HG03139 (cell line): ENCODE measurements around the gene ARMH2.

ENCODE experiments used
- ATAC-seq: cut with Tn5 transposase; IDR thresholded peaks from one replicate; pipeline ENCODE4 v1.9.1; 2021; ENCODE audit not compliant: unreplicated experiment

ARMH2 gene

GRCh38 chr6:24798740-24799540 lies at the start of gene ARMH2:
ARMH2 (minus strand) TSS chr6:24798917; CDS start chr6:24798857, 60 bp downstream.
- ATAC-seq: no peak

DNA sequence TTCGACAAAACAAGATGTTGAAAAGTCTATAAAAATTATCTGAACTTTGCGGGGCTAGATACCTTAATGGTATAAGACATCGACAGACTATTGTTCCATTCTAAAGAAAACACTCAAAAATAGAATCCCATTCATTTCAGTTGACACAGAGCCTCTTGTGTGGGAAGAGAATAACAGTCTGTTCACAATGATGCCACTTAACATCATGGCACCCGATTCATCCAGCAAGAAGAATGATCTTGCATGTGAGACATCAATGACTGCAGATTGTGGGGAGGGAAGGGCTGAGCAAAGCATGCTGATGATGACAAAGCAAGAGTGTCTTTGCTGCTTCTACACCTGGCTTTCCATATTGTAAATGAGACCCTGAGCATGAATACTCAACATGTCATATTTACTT lies 49.7 kb upstream of the ARMH2 start:
- no peak for ATAC-seq

- ATAC-seq: no peak
These were observed 48.7 kb upstream of the ARMH2 start for GRCh38 chr6:24847402-24847801.

DNA sequence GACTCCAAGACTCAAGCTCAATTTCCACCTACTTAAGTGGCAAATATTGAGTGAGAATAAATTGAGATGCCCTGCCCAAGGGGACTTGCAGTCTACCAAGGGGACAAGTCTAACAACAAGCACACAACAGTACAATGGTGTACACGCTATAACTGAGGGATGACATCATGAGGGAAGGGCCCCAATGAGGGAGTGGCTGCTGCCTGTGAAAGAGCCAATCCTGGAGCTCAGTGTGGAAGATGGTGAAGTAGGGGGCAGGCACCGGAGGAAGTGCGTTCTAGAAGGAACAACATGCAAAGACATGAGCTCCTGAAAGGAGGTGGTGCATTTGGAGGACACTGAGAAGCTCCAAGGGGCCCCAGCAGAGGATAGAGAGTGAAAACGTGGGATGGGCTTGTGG lies 46.9 kb upstream of the ARMH2 start:
- ATAC-seq: no peak

GRCh38 chr6:24844903-24845302 lies 46.2 kb upstream of the ARMH2 start:
- ATAC-seq: no peak

- no peak for ATAC-seq
These were observed 45.3 kb upstream of the ARMH2 start for GRCh38 chr6:24844061-24844460.

DNA sequence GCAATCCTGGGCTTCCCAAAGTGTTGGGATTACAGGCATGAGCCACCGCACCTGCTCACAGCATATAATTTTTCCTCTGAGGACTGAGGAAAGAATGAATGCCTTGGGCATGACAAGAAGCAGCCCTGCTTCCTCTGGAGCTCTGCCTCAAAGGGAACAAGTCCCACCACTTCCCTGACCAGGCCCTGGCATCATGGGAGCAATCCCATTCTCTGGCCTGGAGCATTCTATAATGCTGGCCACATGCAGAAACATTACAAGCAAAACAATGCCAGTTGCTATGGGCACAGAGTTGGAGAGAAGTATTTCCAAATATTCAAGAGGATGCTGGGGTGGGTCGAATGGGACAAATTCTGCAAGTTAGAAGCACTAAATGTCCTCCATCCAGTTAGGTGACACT lies 41.5 kb upstream of the ARMH2 start:
- no peak for ATAC-seq

GRCh38 chr6:24838994-24839393 lies 40.3 kb upstream of the ARMH2 start:
- no peak for ATAC-seq

DNA sequence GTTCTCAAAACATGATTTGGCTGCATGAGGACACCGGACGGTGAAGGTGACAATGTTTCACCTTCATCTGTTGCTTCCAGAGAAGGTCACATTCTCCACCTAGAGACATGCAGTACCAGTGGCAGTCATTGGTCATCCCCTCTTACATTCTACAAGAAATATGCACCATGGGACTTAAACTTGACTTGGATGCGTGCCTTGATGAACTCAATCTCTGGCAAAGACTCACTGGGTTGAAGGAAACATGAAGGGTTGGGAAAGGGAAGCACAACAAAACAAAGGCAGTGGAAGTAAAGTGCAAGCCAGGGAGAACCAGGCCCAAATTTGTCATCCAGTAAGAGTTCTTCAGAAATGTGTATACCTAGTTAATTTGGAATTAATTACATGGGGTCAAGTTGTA lies 39.4 kb upstream of the ARMH2 start:
- no peak for ATAC-seq

DNA sequence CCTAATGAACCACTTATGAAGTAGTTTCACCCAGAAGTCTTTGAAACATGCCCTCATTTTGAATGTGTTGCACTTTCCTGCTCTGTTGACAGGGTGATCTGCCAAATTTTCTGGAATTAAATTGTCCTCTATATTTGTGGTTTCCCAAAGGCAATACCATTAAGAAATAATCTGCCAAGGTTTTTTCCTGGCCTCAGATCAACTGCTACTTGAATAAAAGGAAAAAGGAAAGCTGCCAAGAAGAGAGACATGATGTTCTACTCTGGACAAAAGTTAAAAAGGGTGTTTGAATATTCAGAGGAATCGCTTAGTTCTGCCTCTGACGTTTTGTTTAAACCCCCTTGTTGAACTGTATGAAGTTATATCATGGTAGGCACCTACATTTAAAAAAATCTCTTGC lies 37.4 kb upstream of the ARMH2 start:
- no peak for ATAC-seq

DNA sequence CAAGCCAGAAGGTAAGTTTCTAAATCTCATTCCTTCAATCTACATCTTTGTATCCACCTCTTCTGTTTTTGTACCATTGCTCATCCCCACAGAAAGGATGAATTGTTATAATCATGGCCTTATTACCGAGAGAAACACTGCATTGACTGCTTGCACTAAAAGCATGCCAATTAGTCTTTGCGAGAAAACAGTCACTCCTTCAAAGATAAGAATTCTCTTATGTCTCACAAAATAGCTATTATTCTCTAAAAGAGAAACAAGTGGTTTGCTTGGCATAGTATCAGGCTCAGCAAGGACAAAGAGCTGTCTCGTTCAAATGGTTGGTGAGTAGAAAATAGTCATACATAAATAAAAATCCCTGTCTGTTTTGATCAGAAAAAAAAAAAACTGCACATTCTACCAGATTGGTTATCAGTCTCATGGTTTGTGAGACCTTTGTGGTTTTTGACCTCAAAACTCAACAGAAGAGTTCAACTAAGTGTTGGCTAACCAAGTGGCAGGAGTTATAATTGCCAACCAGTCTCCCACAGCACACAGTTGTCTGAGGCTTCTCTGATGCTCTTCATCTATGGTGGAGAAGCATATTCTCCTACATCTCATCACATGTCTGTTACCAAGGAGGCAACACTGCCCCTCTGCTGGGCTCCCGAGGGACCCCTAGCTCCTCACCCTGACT lies 35.1 kb upstream of the ARMH2 start:
- ATAC-seq: no peak

- no peak for ATAC-seq
These were observed 34.1 kb upstream of the ARMH2 start for GRCh38 chr6:24832794-24833193.

DNA sequence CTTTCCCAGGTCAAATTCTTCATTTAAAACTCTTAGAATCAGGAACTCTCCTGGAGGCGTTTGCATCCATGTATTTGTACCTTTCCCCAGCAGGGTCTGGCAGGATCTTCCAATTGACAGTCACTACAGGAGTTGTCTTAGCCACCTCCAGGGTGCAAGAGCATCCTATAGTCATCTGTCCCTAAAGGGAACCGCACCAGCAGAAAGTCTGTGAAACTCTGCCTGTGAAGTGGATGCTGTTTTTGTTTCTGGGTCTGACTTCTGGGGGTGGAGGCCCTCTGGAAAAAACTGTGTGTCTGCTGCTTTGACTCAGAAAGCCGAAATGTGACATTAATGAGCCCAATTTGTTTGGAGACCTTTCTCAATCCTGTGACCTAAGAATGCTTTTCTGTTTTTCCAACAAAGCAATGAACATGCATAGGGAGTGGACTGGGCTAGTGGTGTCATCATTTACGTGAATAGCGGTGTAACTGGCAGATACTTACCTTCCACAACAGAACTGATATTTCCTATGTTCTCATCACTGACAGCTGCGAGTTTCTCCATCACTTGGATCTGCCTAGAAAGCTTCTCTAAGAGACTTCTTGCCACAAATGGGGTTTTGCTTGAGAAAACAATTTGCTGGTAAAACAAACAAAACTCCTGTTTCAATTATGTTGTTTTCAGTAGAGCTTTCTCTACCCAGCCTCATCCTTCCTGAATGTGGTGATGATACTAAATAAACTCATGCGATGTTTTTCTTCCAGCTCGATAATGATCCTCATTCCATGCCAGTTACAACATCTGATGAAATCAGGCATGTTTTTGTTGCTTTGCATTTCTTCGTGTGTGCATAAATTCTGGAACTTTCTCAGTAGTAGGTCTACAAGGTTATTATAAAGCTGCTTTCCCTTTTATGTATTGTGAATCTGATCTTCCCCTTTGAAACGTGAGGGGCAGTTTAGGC lies 33.3 kb upstream of the ARMH2 start:
- ATAC-seq: no peak

DNA sequence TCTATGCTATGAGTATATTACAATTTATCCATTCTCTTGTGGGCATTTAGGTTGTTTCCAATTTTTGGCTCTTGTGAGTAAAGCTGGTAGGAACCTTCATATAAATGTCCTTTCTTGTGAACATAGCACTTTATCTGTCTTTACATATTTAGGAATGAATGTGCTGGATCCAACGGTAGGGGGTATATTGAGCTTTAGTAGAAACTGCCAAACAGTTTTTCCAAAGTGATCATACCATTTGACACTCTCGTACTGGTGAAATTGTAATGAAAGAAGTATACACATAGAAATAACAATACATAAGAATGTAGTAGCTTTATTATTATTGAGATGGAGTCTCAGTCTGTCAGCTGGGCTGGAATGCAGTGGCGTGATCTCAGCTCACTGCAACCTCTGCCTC lies 30.9 kb upstream of the ARMH2 start:
- no peak for ATAC-seq

GRCh38 chr6:24827970-24828369 lies 29.3 kb upstream of the ARMH2 start:
- ATAC-seq: no peak

- no peak for ATAC-seq
These were observed 28.4 kb upstream of the ARMH2 start for GRCh38 chr6:24827162-24827561.

DNA sequence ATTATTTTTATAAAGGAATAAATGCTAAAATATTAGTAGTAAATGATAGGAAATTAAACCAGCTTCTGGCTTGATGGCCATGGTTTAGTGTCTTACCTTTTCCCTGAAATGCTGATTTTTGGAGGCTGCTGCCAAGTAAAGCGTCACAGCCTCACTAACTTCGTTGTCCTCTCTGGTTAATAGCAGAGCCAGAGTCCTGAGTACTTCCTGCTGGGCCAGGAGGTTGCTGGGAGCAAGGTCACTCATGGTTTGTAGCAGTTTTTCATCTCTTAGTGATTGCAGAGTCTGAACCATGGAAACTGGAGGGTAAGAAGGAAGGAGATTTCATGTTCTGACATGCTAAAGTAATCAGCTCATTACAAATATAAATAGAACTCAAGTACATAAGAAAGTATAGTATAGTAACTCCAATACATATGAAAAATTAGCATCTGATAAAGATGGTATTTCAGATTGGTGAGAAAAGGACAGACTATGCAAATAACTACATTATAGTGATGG lies 26.5 kb upstream of the ARMH2 start:
- ATAC-seq: no peak

- no peak for ATAC-seq
These were observed 25.6 kb upstream of the ARMH2 start for GRCh38 chr6:24824142-24824938.

GRCh38 chr6:24823185-24823584 lies 24.5 kb upstream of the ARMH2 start:
- ATAC-seq: no peak

GRCh38 chr6:24822696-24823095 lies 24.0 kb upstream of the ARMH2 start:
- ATAC-seq: no peak
